CD4-positive, alpha-beta T cell (primary cell): ENCODE data around the gene TDRD15. TPM values are rescaled to one million over a fixed set of nuclear protein-coding genes. Genes with fewer than 3 reads are reported as not detected.

Experiments used
- ATAC-seq: fragments of 200-7000 bp; cut with Tn5 transposase; one replicate; pipeline ENCODE4 v1.10.0; 2022; ENCODE audit warnings: mild to moderate bottlenecking; ENCODE audit not compliant: poor library complexity
- CTCF ChIA-PET: fragments of 350-600 bp; sonication (Branson Sonifier 250); formaldehyde crosslinking; loops from one replicate; lab custom pipeline; 2021; ENCODE audit warnings: antibody characterized with exemption, inconsistent platforms; lab: Charles Lee
- POLR2A ChIA-PET: fragments of 350-600 bp; sonication (Branson Sonifier 250); formaldehyde crosslinking; loops from one replicate; lab custom pipeline; 2021; ENCODE audit warnings: antibody characterized with exemption, inconsistent platforms; lab: Charles Lee
- DNase-seq, 14 experiments: peaks; one replicate each; pipeline ENCODE4 v3.0.0-alpha.2; 2013 to 2020; ENCODE audit warnings: mixed read lengths in 2 of 14
- H3K27ac ChIP-seq, 2 donors: one replicate each; pipeline versions ENCODE4 v1.5.1 to v1.7.0; 2013; ENCODE audit warnings: low read length in 2 of 2, low read depth in 1 of 2, mild to moderate bottlenecking in 1 of 2
- H3K27me3 ChIP-seq, 2 experiments: 1 replicate in 1 of 2; 2 replicates in 1 of 2; pipeline versions ENCODE4 v1.6.1 to v1.7.0; 2013; ENCODE audit warnings: low read length in 2 of 2, control low read depth in 1 of 2, mild to moderate bottlenecking in 1 of 2, moderate library complexity in 1 of 2; ENCODE audit not compliant: insufficient read depth in 2 of 2, control insufficient read depth in 1 of 2
- H3K36me3 ChIP-seq: one replicate; pipeline ENCODE4 v1.6.1; 2013; ENCODE audit warnings: low read length, control low read depth; ENCODE audit not compliant: insufficient read depth
- H3K4me1 ChIP-seq: one replicate; pipeline ENCODE4 v1.6.1; 2013; ENCODE audit warnings: low read length, control low read depth; ENCODE audit not compliant: insufficient read depth
- H3K4me3 ChIP-seq: one replicate; pipeline ENCODE4 v1.5.1; 2013; ENCODE audit warnings: mild to moderate bottlenecking, low read length, moderate library complexity
- H3K9me3 ChIP-seq, 2 experiments: 1 replicate in 1 of 2; 2 replicates in 1 of 2; pipeline versions ENCODE4 v1.6.1 to v1.7.0; 2013; ENCODE audit warnings: low read length in 2 of 2, mild to moderate bottlenecking in 2 of 2, control low read depth in 1 of 2, moderate library complexity in 1 of 2; ENCODE audit not compliant: control insufficient read depth in 1 of 2, insufficient read depth in 1 of 2
- H3K27ac Mint-ChIP-seq: one replicate; pipeline ENCODE4 v1.8.0; 2020; ENCODE audit warnings: mixed read lengths
- H3K27me3 Mint-ChIP-seq: one replicate; pipeline ENCODE4 v1.8.0; 2021; ENCODE audit warnings: mixed read lengths
- H3K36me3 Mint-ChIP-seq: one replicate; pipeline ENCODE4 v1.8.0; 2021; ENCODE audit warnings: low read depth, mixed read lengths
- H3K4me1 Mint-ChIP-seq: one replicate; pipeline ENCODE4 v1.8.0; 2021; ENCODE audit warnings: low read depth, mixed read lengths
- H3K4me3 Mint-ChIP-seq: one replicate; pipeline ENCODE4 v1.8.0; 2020; ENCODE audit warnings: mild to moderate bottlenecking, mixed read lengths
- H3K9me3 Mint-ChIP-seq: one replicate; pipeline ENCODE4 v1.8.0; 2020; ENCODE audit warnings: mixed read lengths
- intact Hi-C, 2 experiments: fragments of 100-400 bp; cut with DNase I in 1 of 2; cut with micrococcal nuclease in 1 of 2; formaldehyde crosslinking; loops; one replicate each; pipeline versions ENCODE4 v1.15.1 to v1.9.0; 2023 to 2025; cut with DNase I, micrococcal nuclease
- total RNA-seq, 174 experiments: library from RNA in 2 of 174; stranded (reverse) in 2 of 174; gene quantifications; one replicate each; pipeline ENCODE4 v1.2.3 and lab custom pipeline; 2021 to 2026
- TF ChIP-seq, protein P1 (sequence below): fragments of 200-600 bp; IDR thresholded peaks from one replicate; pipeline ENCODE4 v1.8.0; 2022; ENCODE audit warnings: antibody characterized with exemption, mild to moderate bottlenecking

Gene TDRD15
- total RNA-seq, 2 experiments from 2014 or later, result not detected

DNA sequence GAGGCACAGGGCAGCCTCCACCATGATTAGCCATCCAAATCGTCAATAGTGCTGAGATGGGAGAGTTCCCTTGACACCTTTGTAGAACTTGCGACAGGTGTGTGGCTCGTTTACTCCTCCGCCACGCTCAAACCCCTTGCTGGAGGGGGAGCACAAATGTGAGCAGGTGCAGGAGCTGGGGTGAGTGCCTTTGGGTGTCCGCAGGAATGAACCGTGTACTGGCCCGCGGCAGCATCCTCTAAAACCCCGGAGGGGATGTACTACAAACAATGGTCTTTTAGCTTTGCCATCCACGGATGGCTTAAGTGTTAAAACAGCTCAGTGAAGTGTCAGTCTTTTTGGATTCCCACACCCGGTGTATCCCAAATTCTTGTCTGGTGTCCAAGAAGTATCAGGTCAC, 21.4 kb upstream of the TDRD15 start:
- TF ChIP-seq, protein P1, sequence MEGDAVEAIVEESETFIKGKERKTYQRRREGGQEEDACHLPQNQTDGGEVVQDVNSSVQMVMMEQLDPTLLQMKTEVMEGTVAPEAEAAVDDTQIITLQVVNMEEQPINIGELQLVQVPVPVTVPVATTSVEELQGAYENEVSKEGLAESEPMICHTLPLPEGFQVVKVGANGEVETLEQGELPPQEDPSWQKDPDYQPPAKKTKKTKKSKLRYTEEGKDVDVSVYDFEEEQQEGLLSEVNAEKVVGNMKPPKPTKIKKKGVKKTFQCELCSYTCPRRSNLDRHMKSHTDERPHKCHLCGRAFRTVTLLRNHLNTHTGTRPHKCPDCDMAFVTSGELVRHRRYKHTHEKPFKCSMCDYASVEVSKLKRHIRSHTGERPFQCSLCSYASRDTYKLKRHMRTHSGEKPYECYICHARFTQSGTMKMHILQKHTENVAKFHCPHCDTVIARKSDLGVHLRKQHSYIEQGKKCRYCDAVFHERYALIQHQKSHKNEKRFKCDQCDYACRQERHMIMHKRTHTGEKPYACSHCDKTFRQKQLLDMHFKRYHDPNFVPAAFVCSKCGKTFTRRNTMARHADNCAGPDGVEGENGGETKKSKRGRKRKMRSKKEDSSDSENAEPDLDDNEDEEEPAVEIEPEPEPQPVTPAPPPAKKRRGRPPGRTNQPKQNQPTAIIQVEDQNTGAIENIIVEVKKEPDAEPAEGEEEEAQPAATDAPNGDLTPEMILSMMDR, result no peak
- Histone ChIP-seq H3K36me3 (no peaks in the 10 kb centered on the region), H3K4me1 (no peaks in the 10 kb centered on the region), H3K27me3 (peaks cover 0 to 4% of the 10 kb centered on the region in 2 experiments), H3K4me3 (no peak overlapping the region), H3K9me3 (no peaks in the 10 kb centered on the region), H3K27ac (no peak overlapping the region)
- ChIA-PET POLR2A (no interaction called here), CTCF (no interaction called here)
- H3K9me3 Mint-ChIP-seq, result peaks cover 2% of the 10 kb centered on the region
- H3K27ac Mint-ChIP-seq, result no peak overlapping the region
- intact Hi-C loops, result no loop called here
- no peak overlapping the region for H3K4me3 Mint-ChIP-seq
- no peaks in the 10 kb centered on the region for H3K4me1 Mint-ChIP-seq
- ATAC-seq (no peak), DNase-seq (no peak)
- no peaks in the 10 kb centered on the region for H3K36me3 Mint-ChIP-seq
- H3K27me3 Mint-ChIP-seq, result no peaks in the 10 kb centered on the region

- CTCF ChIA-PET, result no interaction called here
- intact Hi-C loops, result no loop called here
- Histone ChIP-seq H3K36me3 (no peaks in the 10 kb centered on the region), H3K9me3 (no peaks in the 10 kb centered on the region), H3K4me3 (no peak overlapping the region), H3K27ac (no peak overlapping the region), H3K27me3 (peaks cover 0 to 4% of the 10 kb centered on the region in 2 experiments), H3K4me1 (no peaks in the 10 kb centered on the region)
- POLR2A ChIA-PET, result no interaction called here
- H3K9me3 Mint-ChIP-seq, result peaks cover 2% of the 10 kb centered on the region
- ATAC-seq, result no peak
- no peak overlapping the region for H3K4me3 Mint-ChIP-seq
- no peaks in the 10 kb centered on the region for H3K4me1 Mint-ChIP-seq
- TF ChIP-seq, protein P1, result no peak
- no peak for DNase-seq
- no peaks in the 10 kb centered on the region for H3K36me3 Mint-ChIP-seq
- peaks cover 3% of the 10 kb centered on the region for H3K27me3 Mint-ChIP-seq
- H3K27ac Mint-ChIP-seq, result no peak overlapping the region
Observed at GRCh38 chr2:21103274-21103891, 20.4 kb upstream of the TDRD15 start.

GRCh38 chr2:21104030-21104660, 19.6 kb upstream of the TDRD15 start:
- Mint-ChIP-seq H3K27me3 (peaks cover 3% of the 10 kb centered on the region), H3K9me3 (peaks cover 2% of the 10 kb centered on the region), H3K4me1 (no peaks in the 10 kb centered on the region), H3K36me3 (no peaks in the 10 kb centered on the region), H3K27ac (no peak overlapping the region), H3K4me3 (no peak overlapping the region)
- ATAC-seq, result no peak
- Histone ChIP-seq H3K4me1 (no peaks in the 10 kb centered on the region), H3K36me3 (no peaks in the 10 kb centered on the region), H3K27ac (no peak overlapping the region), H3K27me3 (peaks cover 0 to 4% of the 10 kb centered on the region in 2 experiments), H3K4me3 (no peak overlapping the region), H3K9me3 (no peaks in the 10 kb centered on the region)
- TF ChIP-seq, protein P1, result no peak
- intact Hi-C loops, result no loop called here
- POLR2A ChIA-PET, result no interaction called here
- no peak for DNase-seq
- CTCF ChIA-PET, result no interaction called here
